Right hindlimb (tissue), 1 donor: ENCODE data around the gene TCEAL8.

Experiments
- DNase-seq: peaks from one replicate; pipeline ENCODE4 v3.0.0-alpha.2; 2018

Gene TCEAL8

DNA sequence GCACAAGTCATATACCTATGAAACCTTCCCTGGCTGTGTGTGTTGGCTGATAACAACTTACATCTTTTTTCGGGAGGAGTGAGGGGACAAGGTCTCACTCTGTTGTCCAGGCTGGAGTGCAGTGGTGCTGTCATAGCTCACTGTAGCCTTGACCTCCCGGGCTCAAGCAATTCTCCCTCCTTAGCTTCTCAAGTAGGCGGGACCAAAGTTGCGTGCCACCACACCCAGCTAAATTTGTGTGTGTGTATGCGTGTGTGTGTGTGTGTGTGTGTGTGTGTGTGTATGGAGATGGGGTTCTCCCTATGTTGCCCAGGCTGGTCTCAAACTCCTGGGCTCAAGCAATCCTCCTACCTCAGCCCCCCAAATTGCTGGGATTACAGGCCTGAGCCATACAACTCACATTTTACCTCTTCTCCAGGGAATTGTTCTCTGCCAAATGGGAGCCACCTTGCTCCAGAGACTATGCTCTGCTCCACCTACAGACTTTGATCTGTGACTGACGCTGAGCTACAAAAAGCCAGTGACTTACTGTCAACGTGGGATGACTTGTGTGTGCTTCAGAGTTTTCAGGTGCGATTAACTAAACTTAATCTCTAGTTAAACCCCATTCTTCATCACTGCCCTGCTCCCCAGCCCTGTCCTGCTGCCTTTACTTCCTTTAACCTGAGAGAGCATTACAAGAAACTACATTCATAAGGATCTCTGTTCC, 42.1 kb downstream of the TCEAL8 start:
- no peak for DNase-seq

DNA sequence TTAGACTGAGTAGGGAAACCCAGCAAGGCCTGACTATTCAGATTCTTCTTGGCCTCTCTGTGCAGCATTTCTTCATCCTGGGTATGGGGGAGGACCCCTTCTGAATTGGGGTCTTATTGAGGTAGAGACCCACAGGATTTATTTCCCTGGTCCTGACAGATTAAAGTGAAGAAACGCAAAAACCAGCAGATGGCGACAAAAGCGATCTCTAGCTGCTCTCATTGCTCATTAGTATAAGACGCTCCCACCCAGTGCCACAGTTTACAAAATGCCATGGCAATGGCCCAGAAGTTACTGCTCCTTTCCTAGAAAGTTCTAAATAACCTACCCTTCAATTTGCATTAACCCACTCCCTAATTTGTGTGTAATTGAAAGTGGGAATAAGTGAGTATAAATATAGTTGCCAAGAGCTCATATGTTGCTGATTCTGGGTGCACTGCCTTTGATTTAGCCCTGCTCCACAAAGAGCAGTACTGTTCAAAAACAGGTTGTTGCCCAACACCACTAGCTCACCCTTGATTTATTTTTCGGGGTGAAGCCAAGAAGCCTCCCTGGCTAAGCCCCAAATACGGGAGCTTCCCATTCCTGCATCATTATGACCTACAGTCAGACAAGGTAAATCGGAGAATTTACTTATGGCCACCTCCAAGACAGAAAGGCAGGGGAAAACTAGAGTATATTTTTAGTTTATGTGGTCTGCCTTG, 43.8 kb downstream of the TCEAL8 start:
- DNase-seq = peak; percentile 48

DNA sequence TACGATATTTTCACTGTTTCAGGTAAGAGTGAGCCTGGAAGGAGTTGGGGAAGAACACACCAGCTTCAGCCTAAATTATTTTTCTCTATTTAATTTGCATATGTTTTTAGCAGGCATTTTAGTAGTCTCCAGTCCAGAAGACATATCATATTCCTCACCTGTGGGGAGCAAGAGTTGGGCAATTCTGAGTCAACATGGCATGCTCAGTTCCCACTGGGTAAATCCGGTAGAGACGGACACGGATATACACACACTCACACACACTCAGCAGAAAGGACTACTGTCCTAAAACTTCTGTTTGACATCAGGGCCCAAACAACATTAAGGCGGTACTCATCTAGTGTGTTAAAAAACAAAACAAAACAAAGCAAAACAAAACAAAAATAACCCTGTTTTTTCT, 44.9 kb downstream of the TCEAL8 start:
- no peak for DNase-seq
